Stimulated activated CD4-positive, alpha-beta T cell treated with anti-CD3 and anti-CD28 coated beads, Interleukin-15, amount 100 ng/mL, for 24 hours (primary cell): Measurements from ENCODE around the gene SELENOT.
"Not testable (repeated sequence)": the region's sequence is repeated elsewhere in the genome, so short reads cannot be mapped to it uniquely, and the experiment has no call there.

Experiments used
- DNase-seq: peaks from one replicate; pipeline ENCODE4 v3.0.0-alpha.2; 2020

SELENOT gene

GRCh38 chr3:150603153-150603979 lies at the start of gene SELENOT:
Gene SELENOT, plus strand, starts transcription at chr3:150603321. Its CDS starts 42 bp downstream, at chr3:150603363.
- DNase-seq, result peak; percentile 92

- DNase-seq, result no peak
These were observed 47.2 kb upstream of the SELENOT start for GRCh38 chr3:150555859-150556436.

- no peak for DNase-seq
These were observed 46.3 kb upstream of the SELENOT start for GRCh38 chr3:150556792-150557191.

GRCh38 chr3:150557725-150558124 lies 45.4 kb upstream of the SELENOT start:
- DNase-seq, result no peak

GRCh38 chr3:150564243-150564642 lies 38.9 kb upstream of the SELENOT start:
- no peak for DNase-seq

GRCh38 chr3:150567328-150567727 lies 35.8 kb upstream of the SELENOT start:
- no peak for DNase-seq

GRCh38 chr3:150577855-150578254 lies 25.3 kb upstream of the SELENOT start:
- no peak for DNase-seq

GRCh38 chr3:150581174-150581573 lies 21.9 kb upstream of the SELENOT start:
- DNase-seq, result no peak

- no peak for DNase-seq
These were observed 20.5 kb upstream of the SELENOT start for GRCh38 chr3:150582620-150583019.

- DNase-seq, result no peak
These were observed 20.1 kb upstream of the SELENOT start for GRCh38 chr3:150583028-150583427.

- no peak for DNase-seq
These were observed 14.9 kb upstream of the SELENOT start for GRCh38 chr3:150588027-150588830.

- no peak for DNase-seq
These were observed 13.4 kb upstream of the SELENOT start for GRCh38 chr3:150589759-150590158.

GRCh38 chr3:150594150-150594549 lies 9.0 kb upstream of the SELENOT start:
- no peak for DNase-seq

- DNase-seq, result no peak
These were observed 5.5 kb upstream of the SELENOT start for GRCh38 chr3:150597646-150598045.

- DNase-seq, result no peak
These were observed 3.4 kb upstream of the SELENOT start for GRCh38 chr3:150599611-150600297.

- DNase-seq, result not testable (repeated sequence)
These were observed 2.2 kb upstream of the SELENOT start for GRCh38 chr3:150600647-150601530.

- no peak for DNase-seq
These were observed 532 bp upstream of the SELENOT start for GRCh38 chr3:150602426-150603152.

GRCh38 chr3:150603980-150604319 lies 829 bp downstream of the SELENOT start:
- no peak for DNase-seq

- DNase-seq, result peak; percentile 19
These were observed 3.0 kb downstream of the SELENOT start for GRCh38 chr3:150605998-150606641.

GRCh38 chr3:150607267-150608065 lies 4.3 kb downstream of the SELENOT start:
- no peak for DNase-seq
